ENCODE data around the gene GBX1. TPM values are rescaled to one million over a fixed set of nuclear protein-coding genes. Genes with fewer than 3 reads are reported as not detected.

GBX1 gene
- total and polyA plus RNA-seq, 2 donors (not counting 3 experiments of a cell fraction or from before 2014, with no cell fraction given), result not detected

GRCh38 chr7:151124899-151125399 lies 42.5 kb downstream of the GBX1 start:
- Histone ChIP-seq H3K9me1 (replicated peaks; ENCODE audit: control insufficient read depth, extremely low read depth, insufficient read depth, low read length) (no peaks in the 10 kb centered on the region), H3K9me3 (replicated peaks; ENCODE audit: control insufficient read depth, insufficient read depth, low read length) (no peaks in the 10 kb centered on the region), H3K27ac (ENCODE audit: insufficient read depth, low read depth, low read length) (no peak overlapping the region), H4K20me1 (replicated peaks; ENCODE audit: control insufficient read depth, extremely low read depth, insufficient read depth, low read length) (peaks cover 2% of the 10 kb centered on the region), H3K4me1 (ENCODE audit: control insufficient read depth, extremely low read depth, insufficient read depth, low read length) (peaks cover 6% of the 10 kb centered on the region), H3K4me3 (replicated peaks in 1 of 3; ENCODE audit: insufficient read depth in 1 of 3, low read depth in 1 of 3, low read length in 3 of 3) (no peak overlapping the region), H3K27me3 (ENCODE audit: control insufficient read depth in 2 of 2, insufficient read depth in 2 of 2, low read length in 2 of 2) (no peaks in the 10 kb centered on the region), H3K9ac (replicated peaks; ENCODE audit: extremely low read depth, insufficient read depth, low read length) (no peak overlapping the region), H3K79me2 (ENCODE audit: control insufficient read depth, insufficient read depth, low read length) (no peaks in the 10 kb centered on the region), H3K36me3 (ENCODE audit: control insufficient read depth in 2 of 2, extremely low read depth in 1 of 2, insufficient read depth in 2 of 2, low read length in 2 of 2) (peaks cover 6 to 52% of the 10 kb centered on the region in 2 experiments), H3K4me2 (ENCODE audit: insufficient read depth, low read length) (no peak overlapping the region), H2AFZ (ENCODE audit: low read depth, low read length) (no peak overlapping the region)
- dilution Hi-C loops (cut with MboI; ENCODE audit: extremely low pct_ligation_motif_present, low sequenced_read_pairs), result no loop called here
- DNase-seq (ENCODE audit: low read depth, low spot score) (no peak), FAIRE-seq (no peak)
- ChIA-PET POLR2A (no interaction called here), CTCF (interaction anchor here (1.4 to 1.8 kb wide), 13 partner anchors 10 to 180 kb away, joined by 3 to 33 read pairs (median 10); partner anchors contain the start of gene ABCB8)
- TF ChIP-seq MAX (IDR thresholded peaks at IDR 0.05; ENCODE audit: insufficient read depth, insufficient read length) (no peak), POLR2A (IDR thresholded peaks at IDR 0.05; ENCODE audit: low read depth, low read length) (no peak), GATA2 (IDR thresholded peaks at IDR 0.05; ENCODE audit: insufficient read depth, insufficient read length, low read depth, low read length) (no peak), JUN (IDR thresholded peaks at IDR 0.05; ENCODE audit: borderline replicate concordance, insufficient read depth, insufficient read length, low read depth) (no peak), CTCF (IDR thresholded peaks at IDR 0.05; ENCODE audit: extremely low read depth in 1 of 2, insufficient read depth in 1 of 2, low read depth in 1 of 2, low read length in 2 of 2) (no peak), POLR2AphosphoS5 (IDR thresholded peaks at IDR 0.05; ENCODE audit: insufficient read depth, low read depth, low read length) (no peak), EZH2 (IDR thresholded peaks at IDR 0.05; ENCODE audit: borderline replicate concordance, low read depth, low read length, severe bottlenecking) (no peak), FOS (IDR thresholded peaks at IDR 0.05; ENCODE audit: borderline replicate concordance, insufficient read depth, low read length) (no peak), MYC (IDR thresholded peaks at IDR 0.05; ENCODE audit: low read depth, low read length) (no peak)
- BruUV-seq (replicated peaks), result no TSS peak
- intact Hi-C loops (cut with micrococcal nuclease), result loop anchor here (1.0 kb wide), 3 partner anchors 47 to 178 kb away; no protein-coding TSS in a partner anchor

Data from endothelial cell of umbilical vein (primary cell).